Body of pancreas (tissue), 4 donors: ENCODE measurements around the gene GABBR1.

Experiments
- CTCF ChIP-seq, 7 experiments: fragments of 450-650 bp in 4 of 7; fragments of 200-600 bp in 3 of 7; sonication (generic) in 3 of 7; IDR thresholded peaks; one replicate each; pipeline ENCODE4 v1.5.1; 2016 to 2019; ENCODE audit warnings: antibody characterized with exemption in 7 of 7
- POLR2A ChIP-seq, 3 donors: fragments of 450-650 bp; IDR thresholded peaks; one replicate each; pipeline ENCODE4 v1.6.1; 2016; ENCODE audit warnings: antibody characterized with exemption in 3 of 3, mild to moderate bottlenecking in 2 of 3

GRCh38 chr6:29531668-29532067 is 101.3 kb downstream of the GABBR1 start:
- TF ChIP-seq CTCF (IDR thresholded peaks at IDR 0.05) (no peak), POLR2A (IDR thresholded peaks at IDR 0.05) (no peak)
